HL-60/S4 treated with phorbol 12-myristate 13-acetate at 8.2 ng/mL for 4 days and 3 days (cell line): Measurements from ENCODE around the gene ANKLE1.

Experiments used
- in situ Hi-C: fragments of 300-500 bp; cut with MboI; formaldehyde crosslinking; loops from 2 replicates; pipeline ENCODE4 v1.15.0; 2022; ENCODE audit warnings: low sequenced_read_pairs

ANKLE1 gene

GRCh38 chr19:17305216-17305516 lies 23.5 kb downstream of the ANKLE1 start:
- in situ Hi-C loops = no loop called here

DNA sequence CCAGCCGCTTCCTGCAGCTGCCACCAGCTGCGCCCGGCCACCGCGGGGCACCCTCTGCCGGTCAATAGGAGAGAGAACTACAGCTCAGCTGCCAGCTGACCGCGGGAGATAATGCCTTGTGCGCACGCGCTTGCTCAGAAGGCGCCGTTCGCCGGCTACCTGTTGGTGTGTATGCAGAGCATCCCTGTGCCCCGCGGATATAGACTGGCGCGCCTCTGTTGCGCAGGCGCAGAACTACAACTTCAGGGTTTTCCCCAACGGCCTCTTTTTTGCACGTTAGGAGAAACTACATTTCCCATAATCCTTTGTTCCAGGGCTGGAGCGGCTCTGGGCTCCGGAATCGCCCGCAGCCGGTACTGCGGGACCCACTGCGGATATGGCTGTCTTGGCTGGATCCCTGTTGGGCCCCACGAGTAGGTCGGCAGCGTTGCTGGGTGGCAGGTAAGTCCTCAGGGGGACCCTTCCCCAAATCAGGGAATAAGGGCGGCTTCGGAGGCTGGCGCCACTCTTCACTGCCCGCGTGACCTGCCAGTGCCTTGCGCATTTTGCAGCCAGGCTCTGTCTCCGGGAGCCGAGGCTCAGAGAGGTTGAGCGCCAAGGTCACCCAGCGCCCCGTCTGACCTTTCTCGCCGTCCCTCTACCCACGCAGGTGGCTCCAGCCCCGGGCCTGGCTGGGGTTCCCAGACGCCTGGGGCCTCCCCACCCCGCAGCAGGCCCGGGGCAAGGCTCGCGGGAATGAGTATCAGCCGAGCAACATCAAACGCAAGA lies 24.0 kb downstream of the ANKLE1 start, which contains the start of gene MRPL34:
TSS of gene MRPL34 (plus strand) at position 356 of the 768 bp plus-strand sequence. CDS start at position 377, 21 bp downstream.
- in situ Hi-C loops = no loop called here

- in situ Hi-C loops = no loop called here
Measured at GRCh38 chr19:17306285-17306714, 24.6 kb downstream of the ANKLE1 start.

DNA sequence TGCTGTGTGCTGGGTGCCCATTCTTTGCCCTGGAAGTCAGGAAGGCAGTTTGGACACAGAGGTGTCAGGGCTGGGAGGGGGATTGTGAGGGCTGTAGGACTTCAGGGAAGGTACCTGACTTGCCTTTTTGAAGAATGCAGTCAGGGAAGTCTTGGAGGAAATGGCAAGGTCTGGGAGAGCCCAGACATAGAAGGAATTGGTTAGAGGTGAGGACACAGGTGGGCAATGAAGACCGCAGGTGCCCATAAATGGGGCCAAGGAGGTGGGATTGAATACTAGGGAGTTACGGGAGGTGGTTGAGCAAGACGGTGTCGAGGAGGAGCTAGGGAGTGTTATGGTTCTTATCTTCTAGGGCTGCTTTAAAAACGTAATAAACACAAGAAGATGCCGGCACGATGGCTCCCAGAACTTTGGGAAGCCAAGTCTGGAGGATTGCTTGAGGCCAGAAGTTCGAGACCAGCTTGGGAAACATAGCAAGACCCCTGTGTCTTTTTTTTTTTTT lies 26.2 kb downstream of the ANKLE1 start:
- in situ Hi-C loops = no loop called here

DNA sequence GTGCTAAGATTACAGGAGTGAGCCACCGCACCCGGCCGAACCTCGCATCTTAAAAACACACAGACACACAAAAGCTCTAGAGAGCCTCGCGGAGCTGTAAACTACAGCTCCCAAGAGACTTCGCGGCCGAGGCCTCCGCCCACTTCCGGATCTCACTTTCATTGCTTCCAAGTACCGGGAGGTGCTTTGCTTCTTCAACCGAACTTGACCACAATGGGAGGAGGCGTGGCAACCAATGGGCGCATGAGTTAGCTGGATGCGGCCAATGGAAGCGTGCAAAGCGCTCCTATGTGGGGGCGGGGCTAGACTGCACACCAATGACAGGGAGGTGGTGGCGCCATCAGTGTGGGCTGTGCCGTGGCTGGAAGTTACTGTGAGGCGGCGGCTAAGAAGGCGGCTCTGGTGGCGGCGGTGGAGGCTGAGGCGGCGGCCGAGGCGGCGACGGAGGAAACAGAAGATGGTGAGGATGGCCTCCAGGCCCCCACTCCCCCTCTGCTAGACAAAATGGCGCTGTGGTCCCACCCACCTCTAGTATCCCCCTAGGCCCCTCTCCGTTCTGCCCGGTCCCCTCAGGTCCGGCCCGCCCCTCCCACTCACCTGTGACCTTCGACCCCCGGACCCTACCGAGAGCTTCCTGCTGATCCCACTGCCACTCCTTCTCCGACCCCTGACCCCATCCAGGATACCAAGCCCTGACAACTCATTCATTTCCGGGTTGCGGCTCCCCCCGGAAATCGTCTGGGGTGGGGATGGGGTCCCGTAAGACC lies 27.7 kb downstream of the ANKLE1 start, which contains the start of gene DDA1:
TSS of gene DDA1 (plus strand) at position 366 of the 767 bp plus-strand sequence. CDS start at position 458, 92 bp downstream.
- in situ Hi-C loops = no loop called here

DNA sequence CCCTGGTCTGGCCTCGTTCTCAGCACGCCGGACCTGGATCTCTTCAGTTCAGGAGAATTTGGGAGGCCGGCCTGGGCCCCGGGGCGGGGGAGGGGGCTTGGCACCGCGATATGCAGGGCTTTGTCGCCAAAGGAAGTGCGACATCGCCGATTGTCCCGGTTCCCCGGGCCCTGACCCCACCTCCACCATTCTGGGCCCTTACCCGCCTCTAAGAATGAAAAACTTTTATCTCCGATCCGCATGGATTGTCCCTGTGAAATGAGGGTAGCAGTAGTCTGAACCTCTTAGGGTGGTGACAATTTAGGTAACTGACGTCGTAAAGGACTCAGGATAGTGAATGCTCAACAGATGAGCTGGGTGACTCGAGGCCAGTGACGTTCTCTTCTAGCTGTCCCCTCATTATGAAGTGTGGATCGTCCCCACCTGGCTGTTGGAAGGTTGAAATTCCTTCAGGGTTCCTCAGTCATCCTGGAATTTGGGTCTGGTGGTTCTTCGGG lies 28.3 kb downstream of the ANKLE1 start:
- in situ Hi-C loops = no loop called here

DNA sequence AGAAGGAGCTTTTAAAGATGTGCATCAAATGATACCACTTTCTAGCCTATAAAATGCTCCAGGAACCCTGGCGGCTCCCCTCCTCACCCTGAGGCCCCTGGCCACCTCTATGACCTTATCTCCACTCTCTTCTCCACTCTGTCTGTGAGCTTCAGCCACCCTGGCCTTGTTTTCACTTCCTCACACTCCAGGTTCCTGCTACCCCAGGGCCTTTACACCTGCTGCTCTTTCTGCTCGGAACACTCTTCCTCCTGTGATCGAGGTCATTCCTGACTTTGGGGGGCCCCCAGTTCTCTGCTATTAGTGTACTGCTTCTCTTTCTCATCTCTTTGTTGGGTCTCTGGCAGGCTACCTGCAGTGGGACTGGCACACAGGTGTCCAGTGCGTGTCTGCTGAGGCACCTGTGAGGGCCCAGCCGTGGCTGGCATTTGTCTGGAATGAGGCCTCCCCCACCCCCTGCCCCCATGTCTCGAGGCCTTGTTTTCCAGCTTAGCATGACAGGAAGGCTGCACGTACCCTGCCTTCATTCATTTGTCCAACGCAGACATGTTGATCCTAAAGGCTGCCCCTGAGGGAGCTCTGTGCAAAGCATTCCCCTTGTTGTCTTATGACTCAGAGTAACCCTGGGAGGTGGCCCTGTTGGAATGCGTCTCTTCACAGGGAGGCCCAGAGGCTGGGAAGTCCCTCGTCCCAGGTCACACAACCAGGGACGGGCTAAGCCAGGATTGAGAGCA lies 29.9 kb downstream of the ANKLE1 start:
- in situ Hi-C loops = no loop called here

DNA sequence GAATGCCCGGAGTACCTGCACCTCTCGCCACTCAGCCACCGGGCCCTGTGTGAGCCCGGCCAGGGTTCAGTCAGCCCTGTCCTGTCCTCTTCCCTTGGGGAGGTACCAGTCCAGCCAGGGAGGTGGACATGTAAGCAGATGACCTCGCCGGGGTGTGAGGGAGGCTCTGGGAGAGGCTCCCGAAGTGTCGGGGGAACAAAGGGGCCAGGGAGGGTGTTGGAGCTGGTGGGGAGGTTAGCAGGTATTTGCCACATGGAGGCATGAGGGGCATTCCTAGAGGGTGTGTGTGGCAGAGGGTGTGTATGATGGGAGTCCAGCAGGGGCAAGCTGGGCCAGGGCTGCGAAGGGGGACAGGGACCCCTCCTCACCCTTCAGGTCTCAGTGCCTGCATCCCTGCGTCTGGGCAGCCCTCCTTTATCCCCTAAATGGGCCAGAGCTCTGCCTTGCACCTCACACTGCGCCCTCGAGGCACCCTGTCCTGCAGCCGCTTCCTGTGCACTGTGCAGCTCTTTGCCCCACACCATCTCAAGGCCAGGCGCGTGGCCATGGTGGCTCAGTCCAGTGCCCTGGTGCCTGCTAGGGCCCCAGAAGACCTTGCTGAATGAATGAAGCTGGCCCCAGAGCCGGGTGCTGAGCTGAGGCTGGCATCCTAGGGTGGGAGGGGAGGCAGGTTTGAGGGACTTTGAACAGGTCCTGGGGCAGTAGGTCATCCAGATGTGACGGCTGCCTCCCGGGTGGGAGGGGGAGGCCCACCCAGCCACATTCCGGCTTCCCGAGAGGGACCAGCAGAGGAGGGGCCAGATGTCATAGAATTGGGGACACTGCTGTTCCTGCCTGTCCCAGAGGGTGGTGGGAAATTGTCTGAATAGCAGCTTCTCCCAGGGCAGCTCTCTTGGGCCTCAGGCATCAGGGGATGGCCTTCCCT lies 30.8 kb downstream of the ANKLE1 start:
- in situ Hi-C loops = no loop called here

- in situ Hi-C loops = no loop called here
Measured at GRCh38 chr19:17314007-17314593, 32.4 kb downstream of the ANKLE1 start.

DNA sequence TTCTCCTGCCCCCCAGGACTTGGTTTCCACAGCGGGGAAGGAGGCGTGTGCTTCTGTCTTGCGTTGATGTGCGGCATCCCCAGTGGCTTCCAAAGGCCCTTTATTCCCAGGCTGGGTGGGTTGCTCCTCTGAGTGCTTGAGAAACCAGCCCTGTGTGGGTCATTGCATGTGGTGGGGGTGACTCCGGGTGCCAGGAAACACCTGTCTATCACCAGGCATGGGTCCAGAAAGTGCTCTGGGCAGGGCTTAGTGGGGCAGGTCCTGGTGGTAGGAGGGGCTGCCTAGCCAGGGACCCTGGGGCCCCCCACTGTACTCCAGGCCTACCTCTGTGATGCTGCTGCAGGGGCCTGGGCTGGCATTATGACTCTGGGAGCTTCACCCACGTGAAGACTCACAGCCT lies 37.3 kb downstream of the ANKLE1 start:
- in situ Hi-C loops = no loop called here

GRCh38 chr19:17319473-17320238 lies 38.0 kb downstream of the ANKLE1 start:
- in situ Hi-C loops = no loop called here

DNA sequence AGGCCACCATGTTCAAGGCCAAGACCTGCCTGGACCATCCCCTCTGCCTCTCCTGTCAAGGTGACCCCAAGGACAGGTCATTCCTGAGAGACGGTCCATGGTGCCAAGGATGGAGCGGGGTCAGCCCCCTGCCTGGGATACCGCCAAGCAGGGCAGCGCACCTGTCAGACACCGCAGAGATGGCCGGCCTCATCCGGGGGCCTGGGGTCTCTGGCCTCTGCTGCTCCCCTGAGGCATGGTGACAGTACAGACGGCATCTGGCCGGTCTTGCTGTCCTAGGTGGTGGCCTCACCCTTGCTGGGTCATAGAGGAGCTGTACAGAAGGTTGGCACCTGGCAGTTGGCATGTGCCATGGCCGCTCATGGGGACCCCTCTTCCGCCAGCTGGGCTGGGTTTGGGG lies 38.7 kb downstream of the ANKLE1 start:
- in situ Hi-C loops = no loop called here

GRCh38 chr19:17321655-17322489 lies 40.2 kb downstream of the ANKLE1 start:
- in situ Hi-C loops = no loop called here

GRCh38 chr19:17322854-17323253 lies 41.2 kb downstream of the ANKLE1 start:
- in situ Hi-C loops = no loop called here

- in situ Hi-C loops = no loop called here
Measured at GRCh38 chr19:17323300-17323963, 41.7 kb downstream of the ANKLE1 start.

DNA sequence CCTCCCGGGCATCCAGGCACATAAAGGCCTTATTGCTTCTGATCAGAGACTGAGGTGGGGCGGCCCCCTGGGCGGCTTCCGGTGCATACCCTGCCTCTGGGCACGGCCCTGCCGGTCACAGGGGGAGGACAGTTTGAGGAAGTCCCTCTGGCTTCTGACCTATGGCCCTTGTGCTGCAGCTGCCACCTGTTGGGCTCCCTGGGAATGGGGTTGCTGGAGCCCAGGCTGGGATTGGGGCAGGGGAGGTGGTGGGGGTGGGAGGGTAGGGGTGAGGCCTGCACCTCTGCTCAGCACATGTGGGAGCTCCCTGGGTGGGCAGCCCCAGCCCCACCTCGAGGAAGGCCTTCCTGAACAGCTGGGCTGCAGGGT lies 42.2 kb downstream of the ANKLE1 start:
- in situ Hi-C loops = no loop called here

DNA sequence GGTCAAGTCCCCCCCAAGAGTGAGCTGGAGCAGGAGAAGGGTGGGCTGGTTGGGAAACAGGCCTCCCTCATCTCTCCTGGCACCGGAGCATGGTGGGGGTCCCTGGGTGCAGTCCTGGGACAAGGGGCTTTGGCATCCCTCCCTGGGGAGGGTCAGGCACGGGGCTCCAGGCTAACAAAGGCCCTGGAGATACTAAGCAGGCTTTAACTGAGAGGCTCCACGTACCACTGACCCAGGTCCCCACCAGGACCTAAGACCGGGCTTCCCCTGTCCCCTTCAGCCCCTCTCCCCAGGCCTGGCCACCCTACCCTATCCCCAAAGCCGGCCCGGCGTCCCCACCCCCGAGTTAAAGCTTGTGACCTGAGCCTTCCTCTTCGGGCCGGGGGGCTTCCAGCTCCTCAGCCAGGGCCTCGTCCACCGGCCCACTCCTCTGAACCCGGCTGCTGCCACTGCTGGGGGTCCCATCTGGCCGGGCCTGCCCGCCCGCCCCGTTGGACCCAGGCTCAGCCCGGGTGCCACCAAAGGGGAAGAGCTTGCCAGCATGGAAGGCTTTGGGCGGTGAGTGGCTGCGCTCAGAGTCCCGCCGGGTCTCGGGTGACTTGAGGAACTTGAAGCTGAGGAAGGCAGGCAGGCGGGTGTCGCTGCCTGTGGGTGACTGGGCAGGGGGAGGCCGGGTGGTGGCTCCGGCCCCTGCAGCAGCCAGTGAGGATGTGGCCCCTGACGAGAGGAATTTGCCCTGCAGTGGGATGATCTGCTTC lies 42.8 kb downstream of the ANKLE1 start:
- in situ Hi-C loops = no loop called here
